Colonic mucosa (tissue), 4 donors: ENCODE measurements around the gene DAPK3. TPM values are rescaled to one million over a fixed set of nuclear protein-coding genes. Genes with fewer than 3 reads are reported as not detected.

ENCODE experiments used
- DNase-seq: peaks from one replicate; pipeline ENCODE4 v3.0.0-alpha.2; 2020
- H3K27ac ChIP-seq: fragments of 200-600 bp; one replicate; pipeline ENCODE4 v1.8.0; 2021
- H3K27me3 ChIP-seq: fragments of 200-600 bp; one replicate; pipeline ENCODE4 v1.8.0; 2021
- H3K36me3 ChIP-seq: fragments of 200-600 bp; one replicate; pipeline ENCODE4 v1.8.0; 2021
- H3K4me1 ChIP-seq: fragments of 200-600 bp; one replicate; pipeline ENCODE4 v1.8.0; 2021; ENCODE audit warnings: mild to moderate bottlenecking
- H3K4me3 ChIP-seq: fragments of 200-600 bp; one replicate; pipeline ENCODE4 v1.8.0; 2021
- H3K9ac ChIP-seq, 2 donors: one replicate each; pipeline ENCODE4 v1.7.0; 2013; ENCODE audit warnings: control low read depth in 2 of 2, low read depth in 2 of 2, low read length in 2 of 2
- H3K9me3 ChIP-seq: fragments of 200-600 bp; one replicate; pipeline ENCODE4 v1.8.0; 2021
- intact Hi-C: fragments of 100-400 bp; cut with DNase I; formaldehyde crosslinking; loops from one replicate; pipeline ENCODE4 v1.14.1; 2022
- microRNA-seq: library from miRNA; unstranded; fragments of <30 nt; microRNA quantifications from one replicate; pipeline ENCODE4, GENCODE V29; 2019
- total RNA-seq, 2 donors: library from RNA; stranded (reverse); fragmentation: NEBNext Ultra II Directional in 1 of 2; extraction: Animal tissue kit (Norgen Biotek cat#: 25700) in 1 of 2; gene quantifications; one replicate each; pipeline ENCODE4 v1.2.1, GENCODE V29; 2021
- TF ChIP-seq, protein P1 (sequence below): fragments of 200-600 bp; IDR thresholded peaks from one replicate; pipeline ENCODE4 v1.8.0; 2022; ENCODE audit warnings: antibody characterized with exemption, mild to moderate bottlenecking
- donor health status: healthy.
- donor health status: DM: no; HTN: no; CAD: no.
- donor health status: DM: no; HTN: no; CAD: no.

The DAPK3 gene
- total RNA-seq, 2 donors from 2014 or later, result 53.7 to 74.3 TPM

- no peaks in the 10 kb centered on the region for H3K27me3 ChIP-seq
- H3K4me3 ChIP-seq, result no peak overlapping the region
- no peak for DNase-seq
- no peak overlapping the region for H3K9ac ChIP-seq
- H3K4me1 ChIP-seq, result no peaks in the 10 kb centered on the region
- TF ChIP-seq, protein P1, sequence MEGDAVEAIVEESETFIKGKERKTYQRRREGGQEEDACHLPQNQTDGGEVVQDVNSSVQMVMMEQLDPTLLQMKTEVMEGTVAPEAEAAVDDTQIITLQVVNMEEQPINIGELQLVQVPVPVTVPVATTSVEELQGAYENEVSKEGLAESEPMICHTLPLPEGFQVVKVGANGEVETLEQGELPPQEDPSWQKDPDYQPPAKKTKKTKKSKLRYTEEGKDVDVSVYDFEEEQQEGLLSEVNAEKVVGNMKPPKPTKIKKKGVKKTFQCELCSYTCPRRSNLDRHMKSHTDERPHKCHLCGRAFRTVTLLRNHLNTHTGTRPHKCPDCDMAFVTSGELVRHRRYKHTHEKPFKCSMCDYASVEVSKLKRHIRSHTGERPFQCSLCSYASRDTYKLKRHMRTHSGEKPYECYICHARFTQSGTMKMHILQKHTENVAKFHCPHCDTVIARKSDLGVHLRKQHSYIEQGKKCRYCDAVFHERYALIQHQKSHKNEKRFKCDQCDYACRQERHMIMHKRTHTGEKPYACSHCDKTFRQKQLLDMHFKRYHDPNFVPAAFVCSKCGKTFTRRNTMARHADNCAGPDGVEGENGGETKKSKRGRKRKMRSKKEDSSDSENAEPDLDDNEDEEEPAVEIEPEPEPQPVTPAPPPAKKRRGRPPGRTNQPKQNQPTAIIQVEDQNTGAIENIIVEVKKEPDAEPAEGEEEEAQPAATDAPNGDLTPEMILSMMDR, result no peak
- H3K9me3 ChIP-seq, result no peaks in the 10 kb centered on the region
- no peaks in the 10 kb centered on the region for H3K36me3 ChIP-seq
- no peak overlapping the region for H3K27ac ChIP-seq
- intact Hi-C loops, result no loop called here
These were observed 54.9 kb downstream of the DAPK3 start for GRCh38 chr19:3916033-3916432.

DNA sequence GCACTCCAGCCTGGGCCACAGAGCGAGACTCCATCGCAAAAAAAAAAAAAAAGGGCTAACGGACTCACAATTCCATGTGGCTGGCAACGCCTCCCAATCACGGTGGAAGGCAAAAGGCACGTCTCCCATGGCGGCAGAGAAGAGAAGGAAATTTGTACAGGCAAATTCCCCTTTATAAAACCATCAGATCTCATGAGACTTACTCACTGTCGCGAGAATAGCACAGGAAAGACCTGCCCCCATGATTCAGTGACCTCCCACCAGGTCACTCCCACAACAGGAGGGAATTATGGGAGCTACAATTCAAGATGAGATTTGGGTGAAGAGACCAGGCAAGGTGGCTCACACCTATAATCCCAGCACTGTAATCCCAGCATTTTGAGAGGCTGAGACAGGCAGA lies 56.7 kb downstream of the DAPK3 start:
- TF ChIP-seq, protein P1, result no peak
- Histone ChIP-seq H3K27ac (no peak overlapping the region), H3K36me3 (no peaks in the 10 kb centered on the region), H3K4me1 (no peaks in the 10 kb centered on the region), H3K4me3 (no peak overlapping the region), H3K9me3 (no peaks in the 10 kb centered on the region), H3K27me3 (no peaks in the 10 kb centered on the region), H3K9ac (no peak overlapping the region)
- intact Hi-C loops, result no loop called here
- no peak for DNase-seq

GRCh38 chr19:3910105-3910504 lies 60.8 kb downstream of the DAPK3 start:
- TF ChIP-seq, protein P1, result no peak
- Histone ChIP-seq H3K9ac (no peak overlapping the region), H3K36me3 (no peaks in the 10 kb centered on the region), H3K4me3 (no peak overlapping the region), H3K9me3 (no peaks in the 10 kb centered on the region), H3K4me1 (no peaks in the 10 kb centered on the region), H3K27me3 (no peaks in the 10 kb centered on the region), H3K27ac (no peak overlapping the region)
- intact Hi-C loops, result no loop called here
- DNase-seq, result no peak

Small RNAs within 50 kb of the gene (microRNA-seq; reads per million reads assigned to microRNA genes)
- not detected for gene MIR637

Other genes starting within 250 kb of the DAPK3 start
- gene APBA3, start 209.4 kb downstream of the DAPK3 start, total RNA-seq, result 10 to 100 TPM; 21.0 to 29.3 TPM
- gene MRPL54, start 208.4 kb downstream of the DAPK3 start, total RNA-seq, result 10 to 100 TPM; 73.7 to 86.9 TPM
- not detected for gene RAX2, start 198.9 kb downstream of the DAPK3 start, total RNA-seq
- 1 to 10 TPM in 1 of 2 donors, under 1 TPM in 1; 0.66 to 1.2 TPM for gene MATK, start 184.7 kb downstream of the DAPK3 start, total RNA-seq
- gene ZFR2, start 102.1 kb downstream of the DAPK3 start, total RNA-seq, result not detected
- gene ATCAY, start 90.4 kb downstream of the DAPK3 start, total RNA-seq, result 1 to 10 TPM in 1 of 2 donors, under 1 TPM in 1; 0.12 to 1.0 TPM
- under 1 TPM in 1 of 2 donors, not detected in 1; 0.27 TPM for gene NMRK2, start 38.0 kb downstream of the DAPK3 start, total RNA-seq
- gene EEF2, start 14.4 kb upstream of the DAPK3 start, total RNA-seq, result 1,000 to 10,000 TPM; 2,109 to 2,241 TPM
- gene PIAS4, start 36.6 kb upstream of the DAPK3 start, total RNA-seq, result 10 to 100 TPM; 29.9 to 31.5 TPM
- gene ZBTB7A, start 95.8 kb upstream of the DAPK3 start, total RNA-seq, result 100 to 1,000 TPM; 110 to 123 TPM
- gene MAP2K2, start 153.0 kb upstream of the DAPK3 start, total RNA-seq, result 100 to 1,000 TPM; 211 to 260 TPM
- gene CREB3L3, start 182.5 kb upstream of the DAPK3 start, total RNA-seq, result 1 to 10 TPM; 1.1 to 9.9 TPM
- 100 to 1,000 TPM in 1 of 2 donors, 10 to 100 TPM in 1; 83.9 to 120 TPM for gene SIRT6, start 211.5 kb upstream of the DAPK3 start, total RNA-seq
- gene ANKRD24, start 211.6 kb upstream of the DAPK3 start, total RNA-seq, result 1 to 10 TPM in 1 of 2 donors, under 1 TPM in 1; 0.35 to 1.8 TPM